IPS-20b (cell line): ENCODE measurements around the gene FYB2.

Source experiments
- H3K27ac ChIP-seq: one replicate; pipeline ENCODE4 v1.5.1; 2013; ENCODE audit warnings: low read length
- H3K27me3 ChIP-seq: 2 replicates; pipeline ENCODE4 v1.6.1; 2013; ENCODE audit warnings: mild to moderate bottlenecking, low read length, inconsistent platforms; ENCODE audit not compliant: insufficient read depth
- H3K36me3 ChIP-seq: 2 replicates; pipeline ENCODE4 v1.6.1; 2013; ENCODE audit warnings: low read depth, mild to moderate bottlenecking, inconsistent platforms, low read length, moderate library complexity; ENCODE audit not compliant: insufficient read depth
- H3K4me1 ChIP-seq: 2 replicates; pipeline ENCODE4 v1.6.1; 2013; ENCODE audit warnings: mild to moderate bottlenecking, control low read depth, inconsistent platforms, low read length, moderate library complexity; ENCODE audit not compliant: insufficient read depth
- H3K4me3 ChIP-seq: 2 replicates; pipeline ENCODE4 v1.5.1; 2013; ENCODE audit warnings: mild to moderate bottlenecking, low read length, inconsistent platforms
- H3K9ac ChIP-seq: 2 replicates; pipeline ENCODE4 v1.6.1; 2013; ENCODE audit warnings: low read depth, mild to moderate bottlenecking, inconsistent platforms, low read length, moderate library complexity
- H3K9me3 ChIP-seq: 2 replicates; pipeline ENCODE4 v1.6.1; 2013; ENCODE audit warnings: mild to moderate bottlenecking, low read depth, low read length, inconsistent platforms; ENCODE audit not compliant: insufficient read depth

FYB2 gene

GRCh38 chr1:56833088-56833487 lies 13.9 kb upstream of the FYB2 start:
- no peaks in the 10 kb centered on the region; the same call in 1 of the 2 replicates for H3K9me3 ChIP-seq
- no peaks in the 10 kb centered on the region for H3K4me1 ChIP-seq
- H3K9ac ChIP-seq, result no peak overlapping the region
- no peaks in the 10 kb centered on the region for H3K36me3 ChIP-seq
- H3K27ac ChIP-seq, result no peak overlapping the region
- no peaks in the 10 kb centered on the region for H3K27me3 ChIP-seq
- H3K4me3 ChIP-seq, result no peak overlapping the region

GRCh38 chr1:56831871-56832693 lies 12.9 kb upstream of the FYB2 start:
- no peaks in the 10 kb centered on the region for H3K4me1 ChIP-seq
- no peak overlapping the region for H3K9ac ChIP-seq
- H3K9me3 ChIP-seq, result no peaks in the 10 kb centered on the region
- no peak overlapping the region for H3K27ac ChIP-seq
- H3K27me3 ChIP-seq, result no peaks in the 10 kb centered on the region
- no peaks in the 10 kb centered on the region for H3K36me3 ChIP-seq
- no peak overlapping the region for H3K4me3 ChIP-seq

- Histone ChIP-seq H3K9me3 (no peaks in the 10 kb centered on the region), H3K9ac (no peak overlapping the region)
Observed at GRCh38 chr1:56830052-56830451, 10.8 kb upstream of the FYB2 start.

GRCh38 chr1:56827711-56828110 lies 8.5 kb upstream of the FYB2 start:
- H3K9ac ChIP-seq, result no peak overlapping the region
- no peak overlapping the region for H3K27ac ChIP-seq
- H3K9me3 ChIP-seq, result no peaks in the 10 kb centered on the region
- H3K4me1 ChIP-seq, result no peaks in the 10 kb centered on the region
- H3K27me3 ChIP-seq, result no peaks in the 10 kb centered on the region
- H3K36me3 ChIP-seq, result no peaks in the 10 kb centered on the region
- H3K4me3 ChIP-seq, result no peak overlapping the region

More at GRCh38 chr1:56830052-56830451, 10.8 kb upstream of the FYB2 start:
- no peak overlapping the region for H3K4me3 ChIP-seq
- no peak overlapping the region for H3K27ac ChIP-seq
- H3K27me3 ChIP-seq, result no peaks in the 10 kb centered on the region
- H3K4me1 ChIP-seq, result no peaks in the 10 kb centered on the region
- no peaks in the 10 kb centered on the region for H3K36me3 ChIP-seq

- H3K4me1 ChIP-seq, result no peaks in the 10 kb centered on the region
- no peaks in the 10 kb centered on the region for H3K36me3 ChIP-seq
- H3K27me3 ChIP-seq, result 0 out of 2 replicates have a peak, but pooled peaks cover 5% of the 10 kb centered on the region
- H3K4me3 ChIP-seq, result no peak overlapping the region
- no peak overlapping the region for H3K27ac ChIP-seq
- H3K9ac ChIP-seq, result no peak overlapping the region
- no peaks in the 10 kb centered on the region for H3K9me3 ChIP-seq
Observed at GRCh38 chr1:56825436-56825835, 6.2 kb upstream of the FYB2 start.

- Histone ChIP-seq H3K9ac (no peak overlapping the region), H3K4me1 (no peaks in the 10 kb centered on the region), H3K27ac (no peak overlapping the region), H3K36me3 (no peaks in the 10 kb centered on the region), H3K27me3 (0 out of 2 replicates have a peak, but pooled peaks cover 5% of the 10 kb centered on the region), H3K4me3 (no peak overlapping the region), H3K9me3 (no peaks in the 10 kb centered on the region)
Observed at GRCh38 chr1:56824938-56825337, 5.7 kb upstream of the FYB2 start.

GRCh38 chr1:56824271-56824670 lies 5.1 kb upstream of the FYB2 start:
- H3K36me3 ChIP-seq, result no peaks in the 10 kb centered on the region
- H3K27me3 ChIP-seq, result 0 out of 2 replicates have a peak, but pooled peaks cover 5% of the 10 kb centered on the region
- H3K9ac ChIP-seq, result no peak overlapping the region
- H3K9me3 ChIP-seq, result no peaks in the 10 kb centered on the region
- H3K4me3 ChIP-seq, result no peak overlapping the region
- H3K4me1 ChIP-seq, result 0 out of 2 replicates have a peak, but pooled peaks cover 3% of the 10 kb centered on the region
- H3K27ac ChIP-seq, result no peak overlapping the region

GRCh38 chr1:56821462-56821797 lies 2.2 kb upstream of the FYB2 start:
- Histone ChIP-seq H3K4me3 (no peak overlapping the region), H3K27ac (no peak overlapping the region), H3K4me1 (0 out of 2 replicates have a peak, but pooled peaks cover 6% of the 10 kb centered on the region)

GRCh38 chr1:56820755-56821461 lies 1.7 kb upstream of the FYB2 start:
- 0 out of 2 replicates have a peak, but pooled peaks cover 5% of the 10 kb centered on the region for H3K27me3 ChIP-seq
- H3K4me3 ChIP-seq, result no peak overlapping the region
- no peaks in the 10 kb centered on the region for H3K9me3 ChIP-seq
- H3K27ac ChIP-seq, result no peak overlapping the region
- H3K4me1 ChIP-seq, result 0 out of 2 replicates have a peak, but pooled peaks cover 6% of the 10 kb centered on the region
- H3K36me3 ChIP-seq, result no peaks in the 10 kb centered on the region
- no peak overlapping the region for H3K9ac ChIP-seq

More at GRCh38 chr1:56821462-56821797, 2.2 kb upstream of the FYB2 start:
- Histone ChIP-seq H3K9ac (no peak overlapping the region), H3K27me3 (0 out of 2 replicates have a peak, but pooled peaks cover 5% of the 10 kb centered on the region), H3K36me3 (no peaks in the 10 kb centered on the region), H3K9me3 (no peaks in the 10 kb centered on the region)

- Histone ChIP-seq H3K9me3 (no peaks in the 10 kb centered on the region), H3K9ac (no peak overlapping the region), H3K27ac (no peak overlapping the region), H3K27me3 (0 out of 2 replicates have a peak, but pooled peaks cover 5% of the 10 kb centered on the region), H3K36me3 (no peaks in the 10 kb centered on the region), H3K4me1 (0 out of 2 replicates have a peak, but pooled peaks cover 6% of the 10 kb centered on the region), H3K4me3 (no peak overlapping the region)
Observed at GRCh38 chr1:56817716-56818463, 1.3 kb downstream of the FYB2 start.

- Histone ChIP-seq H3K4me3 (no peak overlapping the region), H3K9ac (no peak overlapping the region), H3K9me3 (no peaks in the 10 kb centered on the region), H3K4me1 (0 out of 2 replicates have a peak, but pooled peaks cover 6% of the 10 kb centered on the region), H3K27ac (no peak overlapping the region), H3K36me3 (no peaks in the 10 kb centered on the region), H3K27me3 (0 out of 2 replicates have a peak, but pooled peaks cover 5% of the 10 kb centered on the region)
Observed at GRCh38 chr1:56816909-56817308, 2.3 kb downstream of the FYB2 start.
